ENCODE data around the gene DCLK2. TPM values are rescaled to one million over a fixed set of nuclear protein-coding genes. Genes with fewer than 3 reads are reported as not detected.

DCLK2 gene
- total RNA-seq, 2 donors from 2014 or later, result 0.20 to 0.42 TPM

GRCh38 chr4:150069353-150069752 is 8.9 kb upstream of the DCLK2 start:
- Histone ChIP-seq H3K36me3 (ENCODE audit: control insufficient read depth, insufficient read depth, low read length) (no peaks in the 10 kb centered on the region), H3K4me3 (ENCODE audit: low read length) (no peak overlapping the region), H3K4me1 (ENCODE audit: control insufficient read depth, insufficient read depth, low read length) (no peaks in the 10 kb centered on the region), H3K9ac (ENCODE audit: extremely low read depth, low read length, poor library complexity, severe bottlenecking) (no peak overlapping the region), H3K27me3 (ENCODE audit: control insufficient read depth, insufficient read depth, low read length, poor library complexity, severe bottlenecking) (no peaks in the 10 kb centered on the region), H3K27ac (ENCODE audit: low read depth, low read length) (no peak overlapping the region), H3K9me3 (ENCODE audit: control insufficient read depth, low read length) (no peaks in the 10 kb centered on the region)
- WGBS, 2 experiments (ENCODE audit: insufficient coverage in 1 of 2, insufficient read length in 1 of 2), result 50 to 52% methylated on average over 1 of the region's 1 CpG
- Mint-ChIP-seq H3K27me3 (ENCODE audit: insufficient read depth) (peaks cover 9% of the 10 kb centered on the region), H3K27ac (no peak overlapping the region), H3K36me3 (ENCODE audit: low read depth) (no peaks in the 10 kb centered on the region), H3K9me3 (peaks cover 2% of the 10 kb centered on the region), H3K4me3 (no peak overlapping the region), H3K4me1 (no peaks in the 10 kb centered on the region)
- no peak for TF ChIP-seq CTCF (conservative IDR thresholded peaks at IDR 0.05)
- DNase-seq, result no peak

GRCh38 chr4:150070464-150071170 is 7.6 kb upstream of the DCLK2 start:
- H3K4me3 Mint-ChIP-seq, result no peak overlapping the region
- no peak for DNase-seq
- Histone ChIP-seq H3K4me3 (ENCODE audit: low read length) (no peak overlapping the region), H3K27me3 (ENCODE audit: control insufficient read depth, insufficient read depth, low read length, poor library complexity, severe bottlenecking) (peaks cover 2% of the 10 kb centered on the region), H3K4me1 (ENCODE audit: control insufficient read depth, insufficient read depth, low read length) (no peaks in the 10 kb centered on the region), H3K9me3 (ENCODE audit: control insufficient read depth, low read length) (no peaks in the 10 kb centered on the region), H3K36me3 (ENCODE audit: control insufficient read depth, insufficient read depth, low read length) (no peaks in the 10 kb centered on the region), H3K9ac (ENCODE audit: extremely low read depth, low read length, poor library complexity, severe bottlenecking) (no peak overlapping the region), H3K27ac (ENCODE audit: low read depth, low read length) (no peak overlapping the region)
- H3K9me3 Mint-ChIP-seq, result no peaks in the 10 kb centered on the region
- peaks cover 18% of the 10 kb centered on the region for H3K27me3 Mint-ChIP-seq (ENCODE audit: insufficient read depth)
- H3K27ac Mint-ChIP-seq, result no peak overlapping the region
- no peak for TF ChIP-seq CTCF (conservative IDR thresholded peaks at IDR 0.05)
- no peaks in the 10 kb centered on the region for H3K36me3 Mint-ChIP-seq (ENCODE audit: low read depth)
- WGBS, 2 experiments (ENCODE audit: insufficient coverage in 1 of 2, insufficient read length in 1 of 2), result 96% methylated on average over 4 of the region's 4 CpGs; no CpG with 5 or more reads in 1 of the 2 experiments
- H3K4me1 Mint-ChIP-seq, result no peaks in the 10 kb centered on the region

GRCh38 chr4:150072471-150072870 is 5.8 kb upstream of the DCLK2 start:
- peaks cover 37% of the 10 kb centered on the region for H3K27me3 Mint-ChIP-seq (ENCODE audit: insufficient read depth)
- Histone ChIP-seq H3K9me3 (ENCODE audit: control insufficient read depth, low read length) (no peaks in the 10 kb centered on the region), H3K27ac (ENCODE audit: low read depth, low read length) (no peak overlapping the region), H3K9ac (ENCODE audit: extremely low read depth, low read length, poor library complexity, severe bottlenecking) (no peak overlapping the region), H3K27me3 (ENCODE audit: control insufficient read depth, insufficient read depth, low read length, poor library complexity, severe bottlenecking) (peaks cover 21% of the 10 kb centered on the region), H3K36me3 (ENCODE audit: control insufficient read depth, insufficient read depth, low read length) (no peaks in the 10 kb centered on the region), H3K4me1 (ENCODE audit: control insufficient read depth, insufficient read depth, low read length) (no peaks in the 10 kb centered on the region), H3K4me3 (ENCODE audit: low read length) (no peak overlapping the region)
- no peaks in the 10 kb centered on the region for H3K9me3 Mint-ChIP-seq
- H3K36me3 Mint-ChIP-seq (ENCODE audit: low read depth), result no peaks in the 10 kb centered on the region
- no peak overlapping the region for H3K4me3 Mint-ChIP-seq
- no peak for DNase-seq
- H3K27ac Mint-ChIP-seq, result no peak overlapping the region
- TF ChIP-seq CTCF (conservative IDR thresholded peaks at IDR 0.05), result no peak
- H3K4me1 Mint-ChIP-seq, result no peaks in the 10 kb centered on the region
- 81% methylated on average over 4 of the region's 4 CpGs; no CpG with 5 or more reads in 1 of the 2 experiments for WGBS, 2 experiments (ENCODE audit: insufficient coverage in 1 of 2, insufficient read length in 1 of 2)

Measured in endodermal cell (in vitro differentiated cells).